Transverse colon (tissue), 4 donors: ENCODE results near the gene CHST11. TPM values are rescaled to one million over a fixed set of nuclear protein-coding genes. Genes with fewer than 3 reads are reported as not detected.

Experiments
- DNase-seq: peaks from one replicate; pipeline ENCODE4 v3.0.0-alpha.2; 2019
- H3K27ac ChIP-seq, 4 donors: fragments of 200-600 bp; sonication (generic); 2 replicates each; pipeline ENCODE4 v1.5.1; 2016 to 2018; ENCODE audit warnings: inconsistent platforms in 4 of 4
- H3K27me3 ChIP-seq: fragments of 200-600 bp; sonication (generic); 2 replicates; pipeline ENCODE4 v1.5.1; 2017; ENCODE audit warnings: inconsistent platforms
- H3K36me3 ChIP-seq, 4 donors: fragments of 200-600 bp; sonication (generic); 2 replicates each; pipeline ENCODE4 v1.5.1; 2017 to 2019; ENCODE audit warnings: inconsistent platforms in 4 of 4
- H3K4me1 ChIP-seq, 4 donors: fragments of 200-600 bp; sonication (generic); 2 replicates each; pipeline ENCODE4 v1.5.1; 2017 to 2020; ENCODE audit warnings: inconsistent platforms in 4 of 4
- H3K4me3 ChIP-seq, 4 donors: fragments of 200-600 bp; sonication (generic); 1 replicate in 1 of 4; 2 replicates in 3 of 4; pipeline versions ENCODE4 v1.5.1 to v1.6.1; 2017 to 2019; ENCODE audit warnings: inconsistent platforms in 4 of 4
- H3K9me3 ChIP-seq, 2 donors: fragments of 200-600 bp; sonication (generic); 2 replicates each; pipeline ENCODE4 v1.5.1; 2017 to 2019; ENCODE audit warnings: inconsistent platforms in 2 of 2
- CTCF ChIP-seq, 5 experiments: fragments of 200-600 bp in 3 of 5; fragments of 450-650 bp in 2 of 5; sonication (generic) in 3 of 5; IDR thresholded peaks; 1 replicate in 2 of 5; 2 replicates in 3 of 5; pipeline ENCODE4 v1.5.1; 2016 to 2017; ENCODE audit warnings: antibody characterized with exemption in 5 of 5, inconsistent platforms in 3 of 5, mild to moderate bottlenecking in 2 of 5, moderate library complexity in 1 of 5
- EP300 ChIP-seq: sonication (generic); formaldehyde crosslinking; IDR thresholded peaks from one replicate; pipeline ENCODE4 v1.6.1; 2017; ENCODE audit warnings: antibody characterized with exemption, low read depth
- POLR2A ChIP-seq: fragments of 450-650 bp; IDR thresholded peaks from one replicate; pipeline ENCODE4 v1.6.1; 2016; ENCODE audit warnings: antibody characterized with exemption, mild to moderate bottlenecking, moderate library complexity
- POLR2AphosphoS5 ChIP-seq, 3 donors: sonication (generic); formaldehyde crosslinking; IDR thresholded peaks; one replicate each; pipeline ENCODE4 v1.6.1; 2016; ENCODE audit warnings: antibody characterized with exemption in 3 of 3
- WGBS, 2 donors: methylation state at CpG; one replicate each; pipeline ENCODE4 v1.1.5; 2018; ENCODE audit warnings: low coverage in 1 of 2; 5-methylcytosine and 5-hydroxymethylcytosine counted together
- in situ Hi-C, 4 donors: fragments of 200-750 bp; cut with MboI; loops; one replicate each; pipeline versions ENCODE4 v1.15.0 to v1.15.1; 2017; ENCODE audit warnings: low sequenced_read_pairs in 3 of 4, low pct_ligation_motif_present in 1 of 4, low pct_unique_long_range_greater_than_20kb in 1 of 4
- intact Hi-C: fragments of 100-400 bp; cut with DNase I; formaldehyde crosslinking; loops from one replicate; pipeline ENCODE4 v1.15.1; 2023; ENCODE audit warnings: low total_unique reads
- total RNA-seq, 4 donors: library from RNA; depleted of rRNA; stranded (reverse); fragments of >200 nt; gene quantifications; one replicate each; pipeline ENCODE4 v1.1.0, GENCODE V29; 2016

The CHST11 gene
- total RNA-seq: 100 to 1,000 TPM in 1 of 4 donors, 10 to 100 TPM in 2, 1 to 10 TPM in 1; 4.2 to 123 (median 31.5) TPM

- in situ Hi-C loops: no loop called here
- no peaks in the 10 kb centered on the region for H3K36me3 ChIP-seq
- H3K27ac ChIP-seq: peak within 1 kb of the TSS; percentile 85 to 94 (median 92)
- no peaks in the 10 kb centered on the region for H3K9me3 ChIP-seq
- peaks cover 0 to 29% (median 13%) of the 10 kb centered on the region in 4 donors for H3K4me1 ChIP-seq
- peak within 1 kb of the TSS; percentile 55 to 91 (median 64) for H3K4me3 ChIP-seq
- 0 to 1% methylated on average over 1 to 32 of the region's 47 CpGs for WGBS, 2 donors
- peaks cover 31% of the 10 kb centered on the region for H3K27me3 ChIP-seq
- TF ChIP-seq POLR2A: peak; percentile 39
- TF ChIP-seq CTCF (IDR thresholded peaks at IDR 0.05): peak; percentile 12 to 32 (median 25)
- peak in 1 of 3 donors; percentile 30 for TF ChIP-seq POLR2AphosphoS5 (IDR thresholded peaks at IDR 0.05)
- TF ChIP-seq EP300: no peak
- intact Hi-C loops: loop anchor here (5.0 kb wide), 1 partner anchor 216 kb away; no protein-coding TSS in a partner anchor
- DNase-seq: peak; percentile 76
Observed at GRCh38 chr12:104456417-104456949, at the start of gene CHST11. TSS of gene CHST11 (plus strand) at chr12:104456948.

GRCh38 chr12:104407438-104407837 lies 49.3 kb upstream of the CHST11 start:
- DNase-seq: no peak
- no peak for TF ChIP-seq EP300
- TF ChIP-seq CTCF (IDR thresholded peaks at IDR 0.05): no peak
- TF ChIP-seq POLR2AphosphoS5 (IDR thresholded peaks at IDR 0.05): no peak
- TF ChIP-seq POLR2A: no peak
- WGBS, 2 donors: 89 to 100% methylated on average over 4 to 5 of the region's 5 CpGs
- Histone ChIP-seq H3K9me3 (no peaks in the 10 kb centered on the region), H3K36me3 (no peaks in the 10 kb centered on the region), H3K27ac (no peak overlapping the region), H3K4me3 (no peak overlapping the region), H3K4me1 (no peaks in the 10 kb centered on the region), H3K27me3 (no peaks in the 10 kb centered on the region)
- intact Hi-C loops: no loop called here
- in situ Hi-C loops: no loop called here

- no peak overlapping the region for H3K27ac ChIP-seq
- H3K4me3 ChIP-seq: no peak overlapping the region
- H3K27me3 ChIP-seq: no peaks in the 10 kb centered on the region
- intact Hi-C loops: no loop called here
- 91% methylated on average over 4 of the region's 4 CpGs; no CpG with 5 or more reads in 1 of the 2 donors for WGBS, 2 donors
- no peaks in the 10 kb centered on the region for H3K36me3 ChIP-seq
- DNase-seq: no peak
- TF ChIP-seq POLR2AphosphoS5 (IDR thresholded peaks at IDR 0.05): no peak
- TF ChIP-seq POLR2A: no peak
- no peak for TF ChIP-seq CTCF (IDR thresholded peaks at IDR 0.05)
- TF ChIP-seq EP300: no peak
- no peaks in the 10 kb centered on the region for H3K9me3 ChIP-seq
- no peaks in the 10 kb centered on the region for H3K4me1 ChIP-seq
- in situ Hi-C loops: no loop called here
Observed at GRCh38 chr12:104407922-104408321, 48.8 kb upstream of the CHST11 start.

GRCh38 chr12:104410326-104410725 lies 46.4 kb upstream of the CHST11 start:
- in situ Hi-C loops: no loop called here
- Histone ChIP-seq H3K4me1 (no peaks in the 10 kb centered on the region), H3K9me3 (no peaks in the 10 kb centered on the region), H3K4me3 (no peak overlapping the region), H3K36me3 (no peaks in the 10 kb centered on the region), H3K27ac (no peak overlapping the region), H3K27me3 (no peaks in the 10 kb centered on the region)
- DNase-seq: no peak
- no peak for TF ChIP-seq EP300
- no peak for TF ChIP-seq POLR2A
- intact Hi-C loops: no loop called here

- H3K9me3 ChIP-seq: no peaks in the 10 kb centered on the region
- WGBS, 2 donors: 80 to 100% methylated on average over 1 of the region's 1 CpG
- intact Hi-C loops (no loop called here), in situ Hi-C loops (no loop called here)
- no peak overlapping the region for H3K27ac ChIP-seq
- H3K36me3 ChIP-seq: no peaks in the 10 kb centered on the region
- DNase-seq: no peak
- no peak overlapping the region for H3K4me3 ChIP-seq
- H3K4me1 ChIP-seq: no peaks in the 10 kb centered on the region
- no peak for TF ChIP-seq POLR2AphosphoS5 (IDR thresholded peaks at IDR 0.05)
- TF ChIP-seq POLR2A: no peak
- no peak for TF ChIP-seq CTCF (IDR thresholded peaks at IDR 0.05)
- TF ChIP-seq EP300: no peak
- H3K27me3 ChIP-seq: no peaks in the 10 kb centered on the region
Observed at GRCh38 chr12:104410786-104411185, 46.0 kb upstream of the CHST11 start.
